NCI-H1694 (cell line): Measurements from ENCODE around the gene LRG1.

Source experiments
- DNase-seq: peaks from one replicate; lab custom pipeline; 2025; lab: John Stamatoyannopoulos, UW

LRG1 gene

GRCh38 chr19:4511300-4512054, 28.4 kb downstream of the LRG1 start:
- DNase-seq, result no peak

GRCh38 chr19:4510435-4511255, 29.2 kb downstream of the LRG1 start:
- DNase-seq, result no peak

GRCh38 chr19:4508698-4509097, 31.1 kb downstream of the LRG1 start:
- no peak for DNase-seq

- DNase-seq, result no peak
Measured at GRCh38 chr19:4507804-4508203, 32.0 kb downstream of the LRG1 start.

GRCh38 chr19:4507150-4507452, 32.7 kb downstream of the LRG1 start:
- no peak for DNase-seq

GRCh38 chr19:4506449-4507149, 33.2 kb downstream of the LRG1 start:
- DNase-seq, result no peak

- DNase-seq, result no peak
Measured at GRCh38 chr19:4505570-4506448, 34.0 kb downstream of the LRG1 start.

GRCh38 chr19:4504891-4505569, 34.8 kb downstream of the LRG1 start:
- no peak for DNase-seq

- no peak for DNase-seq
Measured at GRCh38 chr19:4504297-4504701, 35.5 kb downstream of the LRG1 start.

GRCh38 chr19:4503825-4504170, 36.0 kb downstream of the LRG1 start:
- no peak for DNase-seq

GRCh38 chr19:4503132-4503824, 36.6 kb downstream of the LRG1 start:
- no peak for DNase-seq

- DNase-seq, result no peak
Measured at GRCh38 chr19:4502282-4503131, 37.3 kb downstream of the LRG1 start.

- DNase-seq, result no peak
Measured at GRCh38 chr19:4501691-4502090, 38.1 kb downstream of the LRG1 start.

- DNase-seq, result no peak
Measured at GRCh38 chr19:4500841-4501591, 38.8 kb downstream of the LRG1 start.

- DNase-seq, result no peak
Measured at GRCh38 chr19:4499855-4500254, 40.0 kb downstream of the LRG1 start.

- no peak for DNase-seq
Measured at GRCh38 chr19:4499318-4499717, 40.5 kb downstream of the LRG1 start.

- DNase-seq, result no peak
Measured at GRCh38 chr19:4498694-4499093, 41.1 kb downstream of the LRG1 start.

- DNase-seq, result no peak
Measured at GRCh38 chr19:4497770-4498389, 42.0 kb downstream of the LRG1 start.

- DNase-seq, result no peak
Measured at GRCh38 chr19:4496304-4496703, 43.5 kb downstream of the LRG1 start.
